ENCODE data around the gene CCDC136.

Gene CCDC136

GRCh38 chr7:128833148-128833945, 41.6 kb downstream of the CCDC136 start:
- no peak for DNase-seq

GRCh38 chr7:128833946-128834325, 42.2 kb downstream of the CCDC136 start:
- no peak for DNase-seq

DNA sequence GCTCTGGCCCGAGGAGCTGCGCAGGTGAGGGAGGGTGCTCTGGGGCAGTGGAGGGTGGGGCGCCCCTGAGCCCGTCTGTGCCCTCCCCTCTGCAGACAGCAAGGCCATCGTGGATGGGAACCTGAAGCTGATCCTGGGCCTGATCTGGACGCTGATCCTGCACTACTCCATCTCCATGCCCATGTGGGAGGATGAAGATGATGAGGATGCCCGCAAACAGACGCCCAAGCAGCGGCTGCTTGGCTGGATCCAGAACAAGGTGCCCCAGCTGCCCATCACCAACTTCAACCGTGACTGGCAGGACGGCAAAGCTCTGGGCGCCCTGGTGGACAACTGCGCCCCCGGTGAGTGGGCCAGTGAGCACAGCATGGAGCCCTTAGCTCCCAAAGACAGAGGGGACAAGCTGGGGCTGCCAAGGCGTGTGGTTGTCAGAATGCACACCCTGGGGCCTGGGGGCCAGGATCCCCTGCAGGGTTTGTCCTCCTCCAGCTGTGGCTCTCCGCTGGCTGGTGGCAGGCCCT, 43.5 kb downstream of the CCDC136 start:
- DNase-seq = no peak

GRCh38 chr7:128835790-128836641, 44.2 kb downstream of the CCDC136 start:
- DNase-seq = no peak

DNA sequence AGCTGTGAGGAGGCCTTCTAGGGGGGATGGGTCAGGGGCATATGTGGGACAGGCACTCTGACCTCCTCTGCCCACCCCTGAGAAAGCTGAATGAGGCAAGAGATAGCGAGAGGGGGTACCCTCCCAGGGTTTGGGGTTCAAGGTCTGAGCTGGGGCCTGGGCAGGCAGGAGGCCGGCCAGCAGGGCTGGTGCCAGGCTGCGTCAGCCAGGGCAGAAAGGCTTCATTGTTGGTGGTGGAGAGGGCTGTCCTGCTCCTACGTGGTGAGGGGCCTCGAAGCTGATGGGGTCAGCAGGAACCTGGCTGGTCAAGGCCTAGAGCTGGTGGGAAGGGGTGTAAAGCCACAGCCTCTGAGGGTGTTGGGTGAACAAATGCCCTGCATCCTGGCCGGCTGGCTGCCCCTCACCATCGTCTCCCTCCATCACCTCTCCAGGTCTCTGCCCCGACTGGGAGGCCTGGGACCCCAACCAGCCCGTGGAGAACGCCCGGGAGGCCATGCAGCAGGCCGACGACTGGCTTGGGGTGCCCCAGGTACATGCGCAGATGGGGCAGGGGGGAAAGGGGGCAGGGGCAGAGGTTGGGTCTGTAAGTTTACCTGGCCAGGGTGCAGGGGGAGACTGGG, 45.1 kb downstream of the CCDC136 start:
- no peak for DNase-seq

- no peak for DNase-seq
These were observed 45.8 kb downstream of the CCDC136 start for GRCh38 chr7:128837521-128837921.

DNA sequence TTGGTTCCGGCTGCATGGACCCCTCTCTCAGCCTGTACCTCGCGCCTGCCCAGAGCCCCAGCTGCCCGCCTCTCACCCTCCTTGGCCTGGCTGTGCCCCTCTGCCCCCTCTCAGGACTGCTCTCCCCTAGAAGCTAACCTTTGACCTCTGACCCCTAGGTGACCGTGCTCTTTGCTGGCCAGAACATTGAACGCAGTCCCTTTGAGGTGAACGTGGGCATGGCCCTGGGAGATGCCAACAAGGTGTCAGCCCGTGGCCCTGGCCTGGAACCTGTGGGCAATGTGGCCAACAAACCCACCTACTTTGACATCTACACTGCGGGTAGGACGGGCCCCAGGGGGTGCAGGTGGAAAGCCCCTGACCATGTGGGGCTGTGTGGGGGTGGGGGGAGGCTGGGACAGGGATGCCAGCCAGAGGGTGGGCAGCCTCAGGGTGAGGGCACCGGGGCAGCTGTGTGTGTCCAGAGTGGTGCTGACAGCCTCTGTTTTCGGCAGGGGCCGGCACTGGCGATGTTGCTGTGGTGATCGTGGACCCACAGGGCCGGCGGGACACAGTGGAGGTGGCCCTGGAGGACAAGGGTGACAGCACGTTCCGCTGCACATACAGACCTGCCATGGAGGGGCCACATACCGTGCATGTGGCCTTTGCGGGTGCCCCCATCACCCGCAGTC, 46.5 kb downstream of the CCDC136 start:
- no peak for DNase-seq

GRCh38 chr7:128838981-128839731, 47.4 kb downstream of the CCDC136 start:
- no peak for DNase-seq

DNA sequence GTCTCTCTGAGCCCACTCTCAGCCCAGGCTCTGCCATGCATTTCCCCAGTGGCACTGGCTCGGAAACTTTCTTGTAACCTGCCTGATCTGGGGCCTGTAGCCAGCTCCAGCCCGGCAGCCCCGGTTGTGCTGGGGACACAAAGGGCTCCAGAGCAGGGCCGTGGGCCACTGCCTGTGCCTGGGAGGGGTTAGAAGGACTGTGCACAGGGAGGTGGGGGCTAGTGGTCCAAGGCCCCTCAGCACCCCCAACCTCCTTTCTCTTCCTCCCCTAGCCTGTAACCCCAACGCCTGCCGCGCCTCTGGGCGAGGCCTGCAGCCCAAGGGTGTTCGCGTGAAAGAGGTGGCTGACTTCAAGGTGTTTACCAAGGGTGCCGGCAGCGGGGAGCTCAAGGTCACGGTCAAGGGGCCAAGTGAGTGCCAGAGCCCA, 48.0 kb downstream of the CCDC136 start:
- DNase-seq = no peak

DNA sequence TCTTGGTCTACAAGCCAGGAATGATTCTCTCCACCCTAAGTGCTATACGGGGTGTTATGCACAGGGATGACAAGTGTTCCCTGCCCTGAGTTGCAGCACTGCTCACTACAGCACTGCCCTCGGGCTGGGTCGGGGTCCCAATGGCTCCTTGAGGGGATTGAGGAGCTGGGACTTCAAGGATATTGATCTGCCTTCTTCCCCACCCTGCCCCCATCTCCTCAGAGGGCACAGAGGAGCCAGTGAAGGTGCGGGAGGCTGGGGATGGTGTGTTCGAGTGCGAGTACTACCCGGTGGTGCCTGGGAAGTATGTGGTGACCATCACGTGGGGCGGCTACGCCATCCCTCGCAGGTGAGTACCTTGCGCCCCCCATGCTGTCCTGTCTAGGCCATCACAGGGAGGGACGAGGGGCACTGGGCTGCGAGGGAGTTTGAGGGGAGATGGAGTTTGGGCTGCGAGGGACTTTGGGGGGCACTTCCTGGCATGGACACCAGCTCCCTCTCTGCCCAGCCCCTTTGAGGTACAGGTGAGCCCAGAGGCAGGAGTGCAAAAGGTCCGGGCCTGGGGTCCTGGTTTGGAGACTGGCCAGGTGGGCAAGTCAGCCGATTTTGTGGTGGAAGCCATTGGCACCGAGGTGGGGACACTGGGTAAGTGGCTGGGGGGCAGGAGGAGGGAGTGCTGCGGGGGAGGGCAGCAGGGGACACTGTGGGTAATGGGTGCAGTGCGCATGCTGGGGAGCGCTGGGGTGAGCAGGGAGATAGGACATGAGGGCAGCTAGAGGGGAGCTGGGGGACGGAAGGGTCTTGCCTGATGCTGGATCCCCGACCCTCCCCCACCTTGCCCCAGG, 48.8 kb downstream of the CCDC136 start:
- no peak for DNase-seq

DNA sequence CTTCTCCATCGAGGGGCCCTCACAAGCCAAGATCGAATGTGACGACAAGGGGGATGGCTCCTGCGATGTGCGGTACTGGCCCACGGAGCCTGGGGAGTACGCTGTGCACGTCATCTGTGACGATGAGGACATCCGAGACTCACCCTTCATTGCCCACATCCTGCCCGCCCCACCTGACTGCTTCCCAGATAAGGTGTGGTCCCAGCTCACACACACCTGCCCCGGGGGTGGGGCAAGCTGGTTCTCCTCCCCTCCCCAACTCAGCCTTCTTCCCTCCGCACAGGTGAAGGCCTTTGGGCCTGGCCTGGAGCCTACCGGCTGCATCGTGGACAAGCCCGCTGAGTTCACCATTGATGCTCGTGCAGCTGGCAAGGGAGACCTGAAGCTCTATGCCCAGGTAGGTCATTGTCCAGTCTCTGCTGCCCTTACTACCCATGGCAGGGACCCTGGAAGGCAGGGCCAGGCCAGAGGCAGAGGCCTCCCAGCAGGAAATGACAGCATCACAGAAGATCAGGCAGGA, 49.5 kb downstream of the CCDC136 start:
- no peak for DNase-seq

DNA sequence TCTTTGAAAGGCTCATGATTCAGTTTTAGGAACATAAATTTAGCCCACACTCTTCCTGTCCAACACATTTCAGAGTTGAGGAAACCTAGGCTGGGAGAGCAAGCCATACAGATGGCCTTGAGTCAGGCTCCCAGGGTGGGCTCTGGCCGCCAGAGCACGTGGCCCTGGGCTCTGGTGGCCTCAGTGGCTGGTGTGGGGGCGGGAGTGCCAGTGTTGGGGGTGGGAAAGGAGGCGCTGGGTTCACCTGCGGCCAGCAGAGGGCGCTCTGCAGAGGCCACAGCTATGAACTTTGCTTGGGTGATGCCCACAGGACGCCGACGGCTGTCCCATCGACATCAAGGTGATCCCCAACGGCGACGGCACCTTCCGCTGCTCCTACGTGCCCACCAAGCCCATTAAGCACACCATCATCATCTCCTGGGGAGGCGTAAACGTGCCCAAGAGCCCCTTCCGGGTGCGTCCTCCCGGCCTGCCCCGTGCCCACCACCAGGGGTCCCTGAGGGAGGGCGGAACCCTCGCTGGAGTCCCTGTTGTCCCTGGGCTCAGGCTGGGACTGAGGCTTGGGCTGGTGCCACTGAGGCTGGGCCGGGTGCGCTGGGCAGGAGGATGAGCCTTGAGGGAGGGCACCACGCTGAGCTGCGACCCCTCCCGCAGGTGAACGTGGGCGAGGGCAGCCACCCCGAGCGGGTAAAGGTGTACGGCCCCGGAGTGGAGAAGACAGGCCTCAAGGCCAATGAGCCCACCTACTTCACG, 50.3 kb downstream of the CCDC136 start:
- DNase-seq = peak; percentile 76

DNA sequence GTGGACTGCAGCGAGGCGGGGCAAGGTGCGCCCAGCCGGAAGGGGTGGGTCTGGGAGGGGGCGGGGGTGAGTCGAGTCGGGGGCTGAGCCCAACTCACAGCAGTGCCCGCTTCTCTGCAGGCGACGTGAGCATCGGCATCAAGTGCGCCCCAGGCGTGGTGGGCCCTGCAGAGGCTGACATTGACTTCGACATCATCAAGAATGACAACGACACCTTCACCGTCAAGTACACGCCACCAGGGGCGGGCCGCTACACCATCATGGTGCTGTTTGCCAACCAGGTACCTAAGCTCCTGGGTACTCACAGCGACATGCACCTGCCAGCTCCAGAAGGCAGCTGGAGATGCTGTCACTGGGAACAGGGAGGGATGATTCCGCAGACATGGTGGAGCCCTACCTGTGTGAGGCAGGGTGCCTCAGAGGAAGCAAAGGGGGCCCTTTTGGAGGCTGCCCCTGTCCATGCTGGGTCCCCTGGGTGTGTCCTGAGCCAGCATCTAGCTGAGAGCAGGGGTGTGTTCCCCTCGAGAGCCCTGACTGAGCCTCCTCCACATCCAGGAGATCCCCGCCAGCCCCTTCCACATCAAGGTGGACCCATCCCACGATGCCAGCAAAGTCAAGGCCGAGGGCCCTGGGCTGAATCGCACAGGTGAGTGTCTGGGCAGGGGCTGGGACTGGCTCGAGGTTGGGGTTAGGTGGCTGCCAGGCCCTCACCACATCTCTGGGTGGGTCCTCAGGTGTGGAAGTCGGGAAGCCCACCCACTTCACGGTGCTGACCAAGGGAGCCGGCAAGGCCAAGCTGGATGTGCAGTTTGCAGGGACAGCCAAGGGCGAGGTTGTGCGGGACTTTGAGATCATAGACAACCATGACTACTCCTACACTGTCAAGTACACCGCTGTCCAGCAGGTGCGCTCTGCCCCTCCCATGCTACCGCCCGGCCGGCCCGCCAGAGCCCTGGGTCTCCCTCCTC, 51.2 kb downstream of the CCDC136 start:
- no peak for DNase-seq

DNA sequence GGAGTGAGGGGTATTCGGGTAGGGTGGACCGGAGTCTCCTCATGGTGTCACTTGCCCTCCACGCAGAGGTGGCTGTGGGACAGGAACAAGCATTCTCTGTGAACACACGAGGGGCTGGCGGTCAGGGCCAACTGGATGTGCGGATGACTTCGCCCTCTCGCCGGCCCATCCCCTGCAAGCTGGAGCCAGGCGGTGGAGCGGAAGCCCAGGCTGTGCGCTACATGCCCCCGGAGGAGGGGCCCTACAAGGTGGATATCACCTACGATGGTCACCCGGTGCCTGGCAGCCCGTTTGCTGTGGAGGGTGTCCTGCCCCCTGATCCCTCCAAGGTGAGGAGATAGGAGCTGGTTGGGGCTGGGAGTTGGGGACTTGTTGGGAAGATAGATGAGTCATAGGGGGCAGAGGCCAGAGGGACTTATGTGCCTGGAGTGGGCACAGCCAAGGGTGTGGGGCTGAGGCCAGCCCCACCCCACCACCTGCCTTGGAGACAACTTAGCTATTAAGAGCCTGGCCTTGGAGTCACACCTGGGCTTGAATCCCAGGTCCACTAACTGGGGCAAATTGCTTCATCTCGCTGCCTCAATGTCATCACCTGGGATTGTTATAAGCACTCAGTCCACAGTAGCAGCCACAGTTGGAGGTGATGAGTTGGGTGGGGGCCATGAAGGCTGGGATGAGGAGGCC, 52.3 kb downstream of the CCDC136 start:
- DNase-seq = no peak

DNA sequence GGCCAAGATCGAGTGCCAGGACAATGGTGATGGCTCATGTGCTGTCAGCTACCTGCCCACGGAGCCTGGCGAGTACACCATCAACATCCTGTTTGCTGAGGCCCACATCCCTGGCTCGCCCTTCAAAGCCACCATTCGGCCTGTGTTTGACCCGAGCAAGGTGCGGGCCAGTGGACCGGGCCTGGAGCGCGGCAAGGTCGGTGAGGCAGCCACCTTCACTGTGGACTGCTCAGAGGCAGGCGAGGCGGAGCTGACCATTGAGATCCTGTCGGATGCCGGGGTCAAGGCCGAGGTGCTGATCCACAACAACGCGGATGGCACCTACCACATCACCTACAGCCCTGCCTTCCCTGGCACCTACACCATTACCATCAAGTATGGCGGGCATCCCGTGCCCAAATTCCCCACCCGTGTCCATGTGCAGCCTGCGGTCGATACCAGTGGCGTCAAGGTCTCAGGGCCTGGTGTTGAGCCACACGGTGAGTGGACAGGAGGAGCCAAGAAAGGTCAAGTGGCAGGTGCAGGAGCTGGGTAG, 53.1 kb downstream of the CCDC136 start:
- DNase-seq = no peak

DNA sequence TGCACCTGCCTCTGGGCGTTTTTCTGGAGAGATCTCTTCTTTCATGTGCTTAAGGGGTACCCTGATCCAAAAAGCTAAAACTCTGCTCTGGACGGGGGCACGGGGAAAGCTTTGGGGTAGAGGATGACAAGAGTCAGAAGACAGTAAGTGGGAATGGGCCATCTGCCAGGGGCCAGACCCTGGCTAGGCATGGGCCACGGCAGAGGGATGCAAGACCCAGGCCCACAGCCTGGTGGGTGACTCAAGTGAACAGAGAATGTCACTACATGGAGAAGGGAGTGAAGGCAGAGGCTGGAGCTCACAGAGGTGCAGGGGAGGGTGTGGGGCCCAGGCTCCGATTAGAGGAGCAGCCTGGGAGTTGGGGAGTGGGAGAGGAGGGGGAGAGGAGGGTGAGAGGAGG, 53.7 kb downstream of the CCDC136 start:
- no peak for DNase-seq

DNA sequence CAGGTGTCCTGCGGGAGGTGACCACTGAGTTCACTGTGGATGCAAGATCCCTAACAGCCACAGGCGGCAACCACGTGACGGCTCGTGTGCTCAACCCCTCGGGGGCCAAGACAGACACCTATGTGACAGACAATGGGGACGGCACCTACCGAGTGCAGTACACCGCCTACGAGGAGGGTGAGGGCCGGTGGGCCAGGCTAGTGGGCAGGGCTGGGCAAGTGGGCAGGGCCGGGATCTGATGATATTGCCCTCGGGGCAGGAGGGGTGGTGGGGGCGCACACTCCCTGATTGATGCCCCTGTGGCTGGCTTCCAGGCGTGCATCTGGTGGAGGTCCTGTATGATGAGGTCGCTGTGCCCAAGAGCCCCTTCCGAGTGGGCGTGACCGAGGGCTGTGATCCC, 54.2 kb downstream of the CCDC136 start:
- DNase-seq = no peak
